Measurements from ENCODE around the gene VASN. TPM values are rescaled to one million over a fixed set of nuclear protein-coding genes. Genes with fewer than 3 reads are reported as not detected.

VASN gene
- total RNA-seq, 1 donor from 2014 or later, result 1.6 TPM

GRCh38 chr16:4419402-4419959 is 47.8 kb downstream of the VASN start:
- DNase-seq (ENCODE audit: low read depth in 2 of 2), result no peak

GRCh38 chr16:4420505-4421105 is 49.0 kb downstream of the VASN start:
- no peak for DNase-seq (ENCODE audit: low read depth in 2 of 2)

GRCh38 chr16:4425378-4426020 is 53.9 kb downstream of the VASN start, which contains the start of gene DNAJA3:
Gene DNAJA3 (plus strand): TSS chr16:4425868. CDS start chr16:4425882, 14 bp downstream.
- DNase-seq (ENCODE audit: low read depth in 2 of 2), result peak; percentile 94 to 97

- DNase-seq (ENCODE audit: low read depth in 2 of 2), result peak in 1 of 2 donors; percentile 18
These were observed 54.5 kb downstream of the VASN start for GRCh38 chr16:4426021-4426684.

- no peak for DNase-seq (ENCODE audit: low read depth in 2 of 2)
These were observed 55.2 kb downstream of the VASN start for GRCh38 chr16:4426722-4427372.

GRCh38 chr16:4428500-4428899 is 56.9 kb downstream of the VASN start:
- DNase-seq (ENCODE audit: low read depth in 2 of 2), result no peak

GRCh38 chr16:4431023-4431422 is 59.4 kb downstream of the VASN start:
- no peak for DNase-seq (ENCODE audit: low read depth in 2 of 2)

Other genes with a start within 250 kb of the VASN start
- under 0.01 and 0.20 TPM in 2 replicates for gene SRL, start 129.8 kb upstream of the VASN start, total RNA-seq
- 2.8 and 3.0 TPM in 2 replicates for gene TFAP4, start 98.8 kb upstream of the VASN start, total RNA-seq
- 0.20 and 0.65 TPM in 2 replicates for gene GLIS2, start 55.8 kb upstream of the VASN start, total RNA-seq
- gene PAM16, start 20.5 kb upstream of the VASN start, total RNA-seq, result 16.3 and 21.0 TPM in 2 replicates
- 23.8 and 34.9 TPM in 2 replicates for gene CORO7, start 44.7 kb downstream of the VASN start, total RNA-seq
- 26.8 and 37.9 TPM in 2 replicates for gene DNAJA3, start 54.0 kb downstream of the VASN start, total RNA-seq
- 53.4 and 55.6 TPM in 2 replicates for gene NMRAL1, start 102.8 kb downstream of the VASN start, total RNA-seq
- 96.3 and 127 TPM in 2 replicates for gene HMOX2, start 104.5 kb downstream of the VASN start, total RNA-seq
- 5.7 and 6.0 TPM in 2 replicates for gene CDIP1, start 166.9 kb downstream of the VASN start, total RNA-seq
- under 0.01 TPM in 1 of 2 replicates, not detected in the other for gene C16orf96, start 184.5 kb downstream of the VASN start, total RNA-seq
- 3.9 and 4.4 TPM in 2 replicates for gene UBALD1, start 243.0 kb downstream of the VASN start, total RNA-seq